SK-N-SH (cell line): ENCODE measurements around the gene NWD2. TPM values are rescaled to one million over a fixed set of nuclear protein-coding genes. Genes with fewer than 3 reads are reported as not detected.

Experiments used
- CTCF ChIA-PET: fragments of 300-600, 350-600 bp; formaldehyde crosslinking; extraction: SDS; loops from one replicate; lab custom pipeline; 2021; lab: Yijun Ruan, JAX
- POLR2A ChIA-PET: fragments of 350-600 bp; sonication (Branson Sonifier 250); formaldehyde crosslinking; extraction: SDS; loops from one replicate; lab custom pipeline; 2020; ENCODE audit warnings: antibody characterized with exemption, inconsistent platforms; lab: Yijun Ruan, JAX
- DNase-seq: peaks from one replicate; pipeline ENCODE4 v3.0.0; 2012
- H2AFZ ChIP-seq: fragments of 200-600 bp; sonication (generic); 2 replicates; pipeline ENCODE4 v1.8.1; 2016; ENCODE audit warnings: antibody characterized with exemption, mild to moderate bottlenecking, low read depth
- H3F3A ChIP-seq: fragments of 200-600 bp; sonication (generic); replicated peaks from 2 replicates; pipeline ENCODE3; 2016; ENCODE audit warnings: antibody characterized with exemption, mild to moderate bottlenecking; ENCODE audit not compliant: insufficient read depth
- H3K27ac ChIP-seq, 2 experiments: fragments of 200-500 bp in 1 of 2; fragments of 200-600 bp in 1 of 2; sonication (Bioruptor generic) in 1 of 2; sonication (generic), shearing (Covaris generic) in 1 of 2; 2 replicates each; pipeline versions ENCODE4 v1.5.1 to v1.6.1; 2014 to 2016; ENCODE audit warnings: low read depth in 2 of 2, inconsistent platforms in 1 of 2, low read length in 1 of 2, mild to moderate bottlenecking in 1 of 2, mixed read lengths in 1 of 2
- H3K27me3 ChIP-seq: fragments of 200-600 bp; sonication (generic), shearing (Covaris generic); 2 replicates; pipeline ENCODE4 v1.6.1; 2016; ENCODE audit warnings: mixed run types; ENCODE audit not compliant: insufficient read depth
- H3K36me3 ChIP-seq, 2 experiments: fragments of 200-500 bp in 1 of 2; fragments of 200-600 bp in 1 of 2; sonication (Bioruptor generic) in 1 of 2; sonication (generic) in 1 of 2; replicated peaks in 1 of 2; 2 replicates each; pipeline versions ENCODE3 to v1.5.1; 2014 to 2016; ENCODE audit warnings: low read length in 1 of 2, mild to moderate bottlenecking in 1 of 2; ENCODE audit not compliant: insufficient read depth in 2 of 2, control insufficient read depth in 1 of 2
- H3K4me1 ChIP-seq, 2 experiments: fragments of 200-500 bp in 1 of 2; fragments of 200-600 bp in 1 of 2; sonication (Bioruptor generic) in 1 of 2; sonication (generic), shearing (Covaris generic) in 1 of 2; 2 replicates each; pipeline versions ENCODE4 v1.5.1 to v1.6.1; 2014 to 2016; ENCODE audit warnings: low read depth in 1 of 2, low read length in 1 of 2, mixed run types in 1 of 2; ENCODE audit not compliant: insufficient read depth in 2 of 2, control insufficient read depth in 1 of 2
- H3K4me2 ChIP-seq: fragments of 200-600 bp; sonication (generic), shearing (Covaris generic); 2 replicates; pipeline ENCODE4 v1.6.1; 2017; ENCODE audit warnings: mixed run types
- H3K4me3 ChIP-seq, 2 experiments: fragments of 200-500 bp in 1 of 2; fragments of 200-600 bp in 1 of 2; sonication (Bioruptor generic) in 1 of 2; sonication (generic), shearing (Covaris generic) in 1 of 2; 2 replicates each; pipeline versions ENCODE4 v1.5.1 to v1.8.1; 2014 to 2016; ENCODE audit warnings: low read depth in 2 of 2, inconsistent platforms in 1 of 2, low read length in 1 of 2, mild to moderate bottlenecking in 1 of 2, mixed read lengths in 1 of 2, moderate library complexity in 1 of 2
- H3K79me2 ChIP-seq: fragments of 200-600 bp; sonication (generic); 2 replicates; pipeline ENCODE4 v1.8.1; 2017; ENCODE audit warnings: mild to moderate bottlenecking; ENCODE audit not compliant: insufficient read depth
- H3K9ac ChIP-seq: fragments of 200-600 bp; sonication (generic); 2 replicates; pipeline ENCODE4 v1.6.1; 2017; ENCODE audit warnings: mixed run types
- H3K9me2 ChIP-seq: fragments of 200-600 bp; sonication (generic); 2 replicates; pipeline ENCODE4 v1.6.1; 2017; ENCODE audit warnings: mixed run types
- H3K9me3 ChIP-seq: fragments of 200-600 bp; sonication (generic); 2 replicates; pipeline ENCODE4 v1.6.1; 2017; ENCODE audit warnings: mixed run types, mild to moderate bottlenecking, moderate library complexity
- H4K20me1 ChIP-seq: fragments of 200-600 bp; sonication (generic); 2 replicates; pipeline ENCODE4 v1.6.1; 2017; ENCODE audit warnings: mild to moderate bottlenecking, mixed run types; ENCODE audit not compliant: insufficient read depth
- CHD2 ChIP-seq: fragments of 150-350 bp; IDR thresholded peaks from 2 replicates; pipeline ENCODE4 v1.6.1; 2018; ENCODE audit warnings: low read length; ENCODE audit not compliant: partially characterized antibody
- ELF1 ChIP-seq: IDR thresholded peaks from 2 replicates; pipeline ENCODE4 v1.4.0; 2012
- FOSL2 ChIP-seq: IDR thresholded peaks from 2 replicates; pipeline ENCODE4 v1.4.0; 2012; ENCODE audit warnings: low read depth, mild to moderate bottlenecking, moderate library complexity, borderline replicate concordance
- GABPA ChIP-seq: IDR thresholded peaks from 2 replicates; pipeline ENCODE4 v1.4.0; 2012; ENCODE audit warnings: low read depth, mild to moderate bottlenecking
- IRF3 ChIP-seq: fragments of 150-350 bp; IDR thresholded peaks from 2 replicates; pipeline ENCODE4 v1.6.1; 2016; ENCODE audit warnings: mild to moderate bottlenecking, low read depth, low read length
- MEF2A ChIP-seq: IDR thresholded peaks from 2 replicates; pipeline ENCODE4 v1.4.0; 2012; ENCODE audit warnings: low read depth, borderline replicate concordance
- MXI1 ChIP-seq: IDR thresholded peaks from 2 replicates; pipeline ENCODE4 v1.6.1; 2012; ENCODE audit warnings: mild to moderate bottlenecking, low read depth, low read length, improper control_type of control experiment
- NFIC ChIP-seq: IDR thresholded peaks from 2 replicates; pipeline ENCODE4 v1.4.0; 2012; ENCODE audit warnings: borderline replicate concordance
- NRF1 ChIP-seq: IDR thresholded peaks from 2 replicates; pipeline ENCODE4 v1.6.1; 2012; ENCODE audit warnings: low read depth, mild to moderate bottlenecking, low read length
- RAD21 ChIP-seq: IDR thresholded peaks from 2 replicates; pipeline ENCODE4 v1.6.1; 2012; ENCODE audit warnings: mild to moderate bottlenecking, low read length
- REST ChIP-seq: IDR thresholded peaks from 2 replicates; pipeline ENCODE4 v1.6.1; 2012; ENCODE audit warnings: mild to moderate bottlenecking, low read depth, low read length, moderate library complexity
- RXRA ChIP-seq: IDR thresholded peaks from 2 replicates; pipeline ENCODE4 v1.4.0; 2012; ENCODE audit warnings: low read depth, mild to moderate bottlenecking, borderline replicate concordance
- TCF12 ChIP-seq: IDR thresholded peaks from 2 replicates; pipeline ENCODE4 v1.4.0; 2012
- TEAD4 ChIP-seq: IDR thresholded peaks from 2 replicates; pipeline ENCODE4 v1.4.0; 2012; ENCODE audit warnings: mild to moderate bottlenecking, borderline replicate concordance; ENCODE audit not compliant: insufficient read depth
- USF1 ChIP-seq: IDR thresholded peaks from 2 replicates; pipeline ENCODE4 v1.4.0; 2012; ENCODE audit warnings: low read depth, borderline replicate concordance
- USF2 ChIP-seq: fragments of 150-350 bp; IDR thresholded peaks from 2 replicates; pipeline ENCODE4 v1.6.1; 2017; ENCODE audit warnings: antibody characterized with exemption, low read length, low read depth, borderline replicate concordance
- YY1 ChIP-seq: IDR thresholded peaks from 2 replicates; pipeline ENCODE4 v1.4.0; 2012; ENCODE audit warnings: low read depth, mild to moderate bottlenecking
- WGBS: methylation state at CpG from one replicate; pipeline ENCODE4 v1.1.6; 2017; ENCODE audit warnings: low lambda C conversion rate; 5-methylcytosine and 5-hydroxymethylcytosine counted together
- polyA plus RNA-seq, 3 experiments: library from polyadenylated mRNA; depleted of rRNA; stranded (reverse); fragments of >200 nt; gene quantifications; 2 replicates each; pipeline ENCODE4 v1.2.3, GENCODE V29; 2012

NWD2 gene
- polyA plus RNA-seq, 1 of the 3 experiments (the other 2 are of a cell fraction): not detected

GRCh38 chr4:37322122-37322521 is 77.6 kb downstream of the NWD2 start:
- ChIA-PET POLR2A (no interaction called here), CTCF (no interaction called here)
- no peaks in the 10 kb centered on the region for H3K79me2 ChIP-seq
- no peaks in the 10 kb centered on the region for H3K4me1 ChIP-seq
- H3K4me3 ChIP-seq: no peak overlapping the region
- H3F3A ChIP-seq: no peaks in the 10 kb centered on the region
- H2AFZ ChIP-seq: no peak overlapping the region
- no peak overlapping the region for H3K27ac ChIP-seq
- no peaks in the 10 kb centered on the region for H3K36me3 ChIP-seq
- H3K9me2 ChIP-seq: no peaks in the 10 kb centered on the region
- H3K4me2 ChIP-seq: no peak overlapping the region
- H4K20me1 ChIP-seq: no peaks in the 10 kb centered on the region
- no peak for DNase-seq
- no peaks in the 10 kb centered on the region for H3K27me3 ChIP-seq
- WGBS: 0% methylated on average over 2 of the region's 2 CpGs
- H3K9me3 ChIP-seq: no peaks in the 10 kb centered on the region
- H3K9ac ChIP-seq: no peak overlapping the region
- no peak for TF ChIP-seq YY1
- TF ChIP-seq TEAD4: no peak
- TF ChIP-seq FOSL2: no peak
- TF ChIP-seq RXRA: no peak
- TF ChIP-seq RAD21: no peak
- no peak for TF ChIP-seq REST
- no peak for TF ChIP-seq MXI1
- TF ChIP-seq USF2: no peak
- no peak for TF ChIP-seq ELF1
- no peak for TF ChIP-seq IRF3
- no peak for TF ChIP-seq MEF2A
- TF ChIP-seq CHD2: no peak

- Histone ChIP-seq H3K9ac (no peak overlapping the region), H3K36me3 (no peaks in the 10 kb centered on the region), H2AFZ (no peak overlapping the region), H3K79me2 (no peaks in the 10 kb centered on the region), H3F3A (no peaks in the 10 kb centered on the region), H3K27ac (no peak overlapping the region), H3K4me3 (no peak overlapping the region), H3K9me3 (no peaks in the 10 kb centered on the region), H3K4me2 (no peak overlapping the region), H4K20me1 (no peaks in the 10 kb centered on the region), H3K4me1 (no peaks in the 10 kb centered on the region), H3K27me3 (no peaks in the 10 kb centered on the region), H3K9me2 (no peaks in the 10 kb centered on the region)
- 22% methylated on average over 6 of the region's 6 CpGs for WGBS
- no peak for DNase-seq
- TF ChIP-seq TEAD4 (no peak), YY1 (no peak), TCF12 (no peak), USF2 (no peak), RAD21 (no peak), REST (no peak), NRF1 (no peak), ELF1 (no peak), USF1 (no peak), MEF2A (no peak), GABPA (no peak), NFIC (no peak)
- ChIA-PET POLR2A (no interaction called here), CTCF (no interaction called here)
These were observed 80.0 kb downstream of the NWD2 start for GRCh38 chr4:37324546-37324945.
